ENCODE measurements around the gene ZNF581.

DNA sequence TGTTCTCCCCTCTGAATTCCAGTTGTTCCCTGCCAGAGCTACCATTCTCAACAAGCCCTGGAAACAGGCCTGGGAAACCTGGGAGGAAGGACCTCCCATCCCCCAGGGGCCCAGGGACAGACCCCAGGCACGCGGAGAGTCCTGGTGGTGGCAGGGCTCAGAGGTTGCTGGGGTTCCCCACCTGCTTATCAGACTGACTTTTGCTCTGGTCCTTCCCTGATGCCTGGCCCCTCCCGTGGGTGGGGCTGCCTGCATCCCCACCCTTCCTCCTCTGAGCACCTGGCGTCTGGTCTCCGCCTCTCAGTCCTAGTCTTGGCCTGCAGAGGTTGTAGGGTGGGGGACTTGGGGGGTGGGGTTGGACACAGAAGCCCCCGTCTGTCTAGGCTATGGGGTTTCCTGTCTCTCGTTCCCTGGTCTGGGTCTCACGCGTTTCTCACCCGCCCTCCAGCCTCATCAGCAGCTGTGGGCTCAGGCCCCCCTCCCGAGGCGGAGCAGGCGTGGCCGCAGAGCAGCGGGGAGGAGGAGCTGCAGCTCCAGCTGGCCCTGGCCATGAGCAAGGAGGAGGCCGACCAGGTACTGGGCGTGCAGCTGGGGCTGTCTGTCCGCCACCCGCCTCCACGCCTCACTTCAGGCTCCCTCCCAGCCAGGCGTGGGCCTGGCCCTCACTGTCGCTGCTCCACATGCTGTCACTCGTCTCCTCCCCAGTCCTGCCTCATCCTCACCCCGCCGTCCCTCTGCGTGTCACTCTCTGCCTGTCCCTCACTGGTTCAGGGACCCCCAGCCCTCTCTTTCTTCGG, 45.2 kb downstream of the ZNF581 start:
- no peak for TF ChIP-seq EP300 (IDR thresholded peaks at IDR 0.05)
- TF ChIP-seq, protein P1, sequence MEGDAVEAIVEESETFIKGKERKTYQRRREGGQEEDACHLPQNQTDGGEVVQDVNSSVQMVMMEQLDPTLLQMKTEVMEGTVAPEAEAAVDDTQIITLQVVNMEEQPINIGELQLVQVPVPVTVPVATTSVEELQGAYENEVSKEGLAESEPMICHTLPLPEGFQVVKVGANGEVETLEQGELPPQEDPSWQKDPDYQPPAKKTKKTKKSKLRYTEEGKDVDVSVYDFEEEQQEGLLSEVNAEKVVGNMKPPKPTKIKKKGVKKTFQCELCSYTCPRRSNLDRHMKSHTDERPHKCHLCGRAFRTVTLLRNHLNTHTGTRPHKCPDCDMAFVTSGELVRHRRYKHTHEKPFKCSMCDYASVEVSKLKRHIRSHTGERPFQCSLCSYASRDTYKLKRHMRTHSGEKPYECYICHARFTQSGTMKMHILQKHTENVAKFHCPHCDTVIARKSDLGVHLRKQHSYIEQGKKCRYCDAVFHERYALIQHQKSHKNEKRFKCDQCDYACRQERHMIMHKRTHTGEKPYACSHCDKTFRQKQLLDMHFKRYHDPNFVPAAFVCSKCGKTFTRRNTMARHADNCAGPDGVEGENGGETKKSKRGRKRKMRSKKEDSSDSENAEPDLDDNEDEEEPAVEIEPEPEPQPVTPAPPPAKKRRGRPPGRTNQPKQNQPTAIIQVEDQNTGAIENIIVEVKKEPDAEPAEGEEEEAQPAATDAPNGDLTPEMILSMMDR (IDR thresholded peaks at IDR 0.05): no peak

Measured in tibial nerve (tissue), 4 donors.